ENCODE results near the gene NPNT.

The NPNT gene

DNA sequence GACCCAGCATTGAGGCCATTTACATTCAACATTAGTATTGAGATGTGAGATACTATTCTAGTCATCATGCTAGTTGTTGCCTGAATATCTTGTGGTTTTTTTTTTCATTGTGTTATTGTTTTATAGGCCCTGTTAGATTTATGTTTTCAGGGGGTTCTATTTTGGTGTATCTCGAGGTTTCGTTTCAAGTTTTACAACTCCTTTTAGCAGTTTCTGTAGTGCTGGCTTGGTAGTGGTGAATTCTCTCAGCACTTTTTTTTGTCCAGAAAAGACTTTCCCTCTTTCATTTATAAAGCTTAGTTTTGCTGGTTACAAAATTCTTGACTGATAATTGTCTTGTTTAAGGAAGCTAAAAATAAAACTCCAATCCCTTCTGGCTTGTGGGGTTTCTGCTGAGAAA is 115.5 kb downstream of the NPNT start:
- no peak for DNase-seq (ENCODE audit: low read depth)
- no peak overlapping the region for H3K4me3 ChIP-seq (ENCODE audit: low read depth, low read length)
- TF ChIP-seq, protein P1, sequence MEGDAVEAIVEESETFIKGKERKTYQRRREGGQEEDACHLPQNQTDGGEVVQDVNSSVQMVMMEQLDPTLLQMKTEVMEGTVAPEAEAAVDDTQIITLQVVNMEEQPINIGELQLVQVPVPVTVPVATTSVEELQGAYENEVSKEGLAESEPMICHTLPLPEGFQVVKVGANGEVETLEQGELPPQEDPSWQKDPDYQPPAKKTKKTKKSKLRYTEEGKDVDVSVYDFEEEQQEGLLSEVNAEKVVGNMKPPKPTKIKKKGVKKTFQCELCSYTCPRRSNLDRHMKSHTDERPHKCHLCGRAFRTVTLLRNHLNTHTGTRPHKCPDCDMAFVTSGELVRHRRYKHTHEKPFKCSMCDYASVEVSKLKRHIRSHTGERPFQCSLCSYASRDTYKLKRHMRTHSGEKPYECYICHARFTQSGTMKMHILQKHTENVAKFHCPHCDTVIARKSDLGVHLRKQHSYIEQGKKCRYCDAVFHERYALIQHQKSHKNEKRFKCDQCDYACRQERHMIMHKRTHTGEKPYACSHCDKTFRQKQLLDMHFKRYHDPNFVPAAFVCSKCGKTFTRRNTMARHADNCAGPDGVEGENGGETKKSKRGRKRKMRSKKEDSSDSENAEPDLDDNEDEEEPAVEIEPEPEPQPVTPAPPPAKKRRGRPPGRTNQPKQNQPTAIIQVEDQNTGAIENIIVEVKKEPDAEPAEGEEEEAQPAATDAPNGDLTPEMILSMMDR (IDR thresholded peaks at IDR 0.05; ENCODE audit: insufficient read depth, low read depth, low read length, missing control alignments), result no peak

GRCh38 chr4:106011387-106011786 is 116.1 kb downstream of the NPNT start:
- TF ChIP-seq, protein P1 (IDR thresholded peaks at IDR 0.05; ENCODE audit: insufficient read depth, low read depth, low read length, missing control alignments), result no peak
- DNase-seq (ENCODE audit: low read depth), result no peak

GRCh38 chr4:106017975-106018374 is 122.7 kb downstream of the NPNT start:
- H3K4me3 ChIP-seq (ENCODE audit: low read depth, low read length), result no peak overlapping the region
- TF ChIP-seq, protein P1 (IDR thresholded peaks at IDR 0.05; ENCODE audit: insufficient read depth, low read depth, low read length, missing control alignments), result no peak
- no peak for DNase-seq (ENCODE audit: low read depth)

More at GRCh38 chr4:106011387-106011786, 116.1 kb downstream of the NPNT start:
- H3K4me3 ChIP-seq (ENCODE audit: low read depth, low read length), result no peak overlapping the region

GRCh38 chr4:106019771-106020170 is 124.5 kb downstream of the NPNT start:
- TF ChIP-seq, protein P1 (IDR thresholded peaks at IDR 0.05; ENCODE audit: insufficient read depth, low read depth, low read length, missing control alignments), result no peak
- no peak overlapping the region for H3K4me3 ChIP-seq (ENCODE audit: low read depth, low read length)
- no peak for DNase-seq (ENCODE audit: low read depth)
